ENCODE results near the gene ABHD18. TPM values are rescaled to one million over a fixed set of nuclear protein-coding genes. Genes with fewer than 3 reads are reported as not detected.
A peak's percentile ranks its signal among the peaks of the same experiment; 100 is the strongest.
"Not testable (repeated sequence)": the region's sequence is repeated elsewhere in the genome, so short reads cannot be mapped to it uniquely, and the experiment has no call there.

Gene ABHD18
- total RNA-seq, 5 donors from 2014 or later (not counting 1 experiment from before 2014, with no cell fraction given): 16.3 to 25.8 (median 21.7) TPM

GRCh38 chr4:127964426-127965061, 662 bp upstream of the ABHD18 start:
- not testable (repeated sequence) for H3K9me3 Mint-ChIP-seq; H3K36me3 Mint-ChIP-seq; H3K36me3 ChIP-seq (ENCODE audit: control insufficient read depth in 2 of 2, extremely low read depth in 1 of 2, insufficient read depth in 1 of 2, low read length in 1 of 2); H3K27me3 Mint-ChIP-seq; H3K9me3 ChIP-seq; H3K27me3 ChIP-seq (replicated peaks in 1 of 2; ENCODE audit: control insufficient read depth in 2 of 2, extremely low read depth in 1 of 2, insufficient read depth in 2 of 2, low read length in 1 of 2)
- WGBS (ENCODE audit: insufficient coverage): 0% methylated on average over 40 of the region's 41 CpGs
- peak overlapping the region; percentile 95 to 97 (median 96) for H3K4me3 Mint-ChIP-seq
- Histone ChIP-seq H3K4me1 (ENCODE audit: control insufficient read depth in 1 of 2, extremely low read depth in 1 of 2, insufficient read depth in 2 of 2, low read length in 2 of 2) (peaks cover 6 to 20% of the 10 kb centered on the region in 2 experiments), H3K27ac (ENCODE audit: low read length) (peak overlapping the region; percentile 85), H3K4me3 (ENCODE audit: control insufficient read depth in 1 of 2, extremely low read depth in 1 of 2, low read length in 1 of 2) (peak overlapping the region; percentile 88 to 100)
- POLR2A ChIA-PET: interaction anchor here (1.1 to 2.3 kb wide), 2 partner anchors 96 to 1128 kb away, joined by 5 to 9 read pairs; partner anchors contain the start of genes LARP1B (in 1 of the 2) and SCLT1 (in 1 of the 2)
- H3K4me1 Mint-ChIP-seq: peaks cover 52 to 55% (median 52%) of the 10 kb centered on the region in 3 donors
- ATAC-seq (replicated peaks in 1 of 4) (peak; percentile 10 to 25 (median 16)), DNase-seq (peak in 4 of 35 experiments; percentile 0 to 13 (median 6))
- H3K27ac Mint-ChIP-seq: peak overlapping the region; percentile 95 to 98
- CTCF ChIA-PET: interaction anchor here in 1 of 2 donors (1.3 kb wide), 1 partner anchor 83 kb away, joined by 4 read pairs; the partner anchor contains the start of gene PLK4

DNA sequence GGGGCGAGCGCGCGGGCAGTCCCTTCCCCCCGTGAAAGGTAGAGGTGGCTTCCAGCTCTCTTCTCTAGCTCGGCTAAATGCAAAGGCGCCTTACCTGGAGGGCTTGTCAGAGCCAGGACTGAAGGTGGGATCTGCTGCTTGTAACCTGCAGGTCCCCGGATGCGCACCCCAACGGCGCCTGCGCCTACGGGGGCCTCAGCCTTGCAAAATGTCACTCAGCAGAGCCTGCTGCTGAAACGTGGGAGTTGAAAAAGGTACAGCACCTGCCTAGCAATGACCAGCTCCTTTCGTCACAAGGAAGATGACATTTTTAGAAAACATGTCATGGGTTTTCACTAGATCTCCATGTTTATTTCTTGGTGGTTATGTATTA, 583 bp downstream of the ABHD18 start:
- POLR2A ChIA-PET: interaction anchor here (0.6 to 2.3 kb wide), 8 partner anchors 12 to 1127 kb away, joined by 3 to 9 read pairs (median 4); partner anchors contain the start of genes LARP1B (in 1 of the 2), PLK4 (in 1 of the 2) and SCLT1 (in 1 of the 2)
- ATAC-seq (replicated peaks in 1 of 4) (peak; percentile 34 to 55 (median 40)), DNase-seq (peak; percentile 42 to 87 (median 76))
- H3K36me3 ChIP-seq (ENCODE audit: control insufficient read depth in 2 of 2, extremely low read depth in 1 of 2, insufficient read depth in 1 of 2, low read length in 1 of 2): peaks cover 0 to 6% of the 10 kb centered on the region in 2 donors
- Mint-ChIP-seq H3K27ac (peak overlapping the region; percentile 95 to 98), H3K27me3 (no peaks in the 10 kb centered on the region), H3K9me3 (no peaks in the 10 kb centered on the region), H3K36me3 (peaks cover 6% of the 10 kb centered on the region), H3K4me3 (peak overlapping the region; percentile 95 to 97 (median 96)), H3K4me1 (peaks cover 49 to 53% (median 52%) of the 10 kb centered on the region in 3 donors)
- CTCF ChIA-PET: interaction anchor here in 1 of 2 donors (0.6 to 1.4 kb wide), 5 partner anchors 8 to 88 kb away, joined by 3 to 4 read pairs (median 4); partner anchors contain the start of gene PLK4
- peak overlapping the region; percentile 85 for H3K27ac ChIP-seq (ENCODE audit: low read length)
- H3K4me3 ChIP-seq (ENCODE audit: control insufficient read depth in 1 of 2, extremely low read depth in 1 of 2, low read length in 1 of 2): peak overlapping the region; percentile 88 to 100
- no peaks in the 10 kb centered on the region for H3K9me3 ChIP-seq
- peaks cover 6 to 20% of the 10 kb centered on the region in 2 experiments for H3K4me1 ChIP-seq (ENCODE audit: control insufficient read depth in 1 of 2, extremely low read depth in 1 of 2, insufficient read depth in 2 of 2, low read length in 2 of 2)
- 0% methylated on average over 13 of the region's 15 CpGs for WGBS (ENCODE audit: insufficient coverage)
- H3K27me3 ChIP-seq (replicated peaks in 1 of 2; ENCODE audit: control insufficient read depth in 2 of 2, extremely low read depth in 1 of 2, insufficient read depth in 2 of 2, low read length in 1 of 2): no peaks in the 10 kb centered on the region

- peaks cover 45 to 54% (median 46%) of the 10 kb centered on the region in 3 donors for H3K4me1 Mint-ChIP-seq
- H3K9me3 ChIP-seq: no peaks in the 10 kb centered on the region
- H3K27ac ChIP-seq (ENCODE audit: low read length): no peak overlapping the region
- H3K27me3 Mint-ChIP-seq: no peaks in the 10 kb centered on the region
- H3K9me3 Mint-ChIP-seq: no peaks in the 10 kb centered on the region
- peak overlapping the region in 2 of 3 donors; percentile 15 to 41 for H3K4me3 Mint-ChIP-seq
- peaks cover 0 to 6% of the 10 kb centered on the region in 2 donors for H3K36me3 ChIP-seq (ENCODE audit: control insufficient read depth in 2 of 2, extremely low read depth in 1 of 2, insufficient read depth in 1 of 2, low read length in 1 of 2)
- no peak for DNase-seq
- ATAC-seq (replicated peaks in 1 of 4): no peak
- ChIA-PET POLR2A (interaction anchor here (0.6 to 0.7 kb wide), 4 partner anchors 48 to 1076 kb away, joined by 3 to 5 read pairs (median 4); no protein-coding TSS in a partner anchor), CTCF (interaction anchor here (0.6 kb wide), 2 partner anchors 14 to 77 kb away, joined by 3 to 5 read pairs; no protein-coding TSS in a partner anchor)
- H3K36me3 Mint-ChIP-seq: peaks cover 6% of the 10 kb centered on the region
- no CpG with 5 or more reads among the region's 1 CpG for WGBS (ENCODE audit: insufficient coverage)
- no peaks in the 10 kb centered on the region for H3K27me3 ChIP-seq (replicated peaks in 1 of 2; ENCODE audit: control insufficient read depth in 2 of 2, extremely low read depth in 1 of 2, insufficient read depth in 2 of 2, low read length in 1 of 2)
- H3K4me1 ChIP-seq (ENCODE audit: control insufficient read depth in 1 of 2, extremely low read depth in 1 of 2, insufficient read depth in 2 of 2, low read length in 2 of 2): peaks cover 6 to 20% of the 10 kb centered on the region in 2 experiments
- H3K4me3 ChIP-seq (ENCODE audit: control insufficient read depth in 1 of 2, extremely low read depth in 1 of 2, low read length in 1 of 2): no peak overlapping the region
- no peak overlapping the region for H3K27ac Mint-ChIP-seq
These were observed 2.1 kb downstream of the ABHD18 start for GRCh38 chr4:127967141-127967775.

DNA sequence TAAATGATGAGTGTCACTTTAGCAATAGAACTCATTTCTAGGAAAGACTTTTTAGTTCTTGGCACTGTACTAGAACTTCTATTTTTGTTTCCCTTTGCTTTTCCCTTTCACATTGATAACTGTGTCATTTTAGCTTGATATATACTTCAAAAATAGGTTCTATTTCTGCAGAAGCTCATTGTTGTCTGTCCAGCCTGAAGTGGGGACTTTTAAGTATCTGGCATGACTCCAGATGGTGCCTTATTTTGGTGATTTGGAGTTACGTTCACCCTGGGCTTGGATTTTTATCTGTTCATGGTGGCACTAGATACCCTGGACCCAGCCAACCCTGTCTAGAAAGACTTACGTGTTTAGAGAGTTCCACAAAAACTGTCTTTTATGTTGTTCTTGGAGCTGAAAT, 3.4 kb downstream of the ABHD18 start:
- Mint-ChIP-seq H3K9me3 (no peaks in the 10 kb centered on the region), H3K4me1 (peaks cover 36 to 41% (median 37%) of the 10 kb centered on the region in 3 donors), H3K4me3 (no peak overlapping the region), H3K36me3 (peaks cover 4% of the 10 kb centered on the region), H3K27ac (no peak overlapping the region), H3K27me3 (no peaks in the 10 kb centered on the region)
- 80% methylated on average over 1 of the region's 2 CpGs for WGBS (ENCODE audit: insufficient coverage)
- Histone ChIP-seq H3K4me1 (ENCODE audit: control insufficient read depth in 1 of 2, extremely low read depth in 1 of 2, insufficient read depth in 2 of 2, low read length in 2 of 2) (peaks cover 6 to 15% of the 10 kb centered on the region in 2 experiments), H3K27me3 (replicated peaks in 1 of 2; ENCODE audit: control insufficient read depth in 2 of 2, extremely low read depth in 1 of 2, insufficient read depth in 2 of 2, low read length in 1 of 2) (no peaks in the 10 kb centered on the region), H3K36me3 (ENCODE audit: control insufficient read depth in 2 of 2, extremely low read depth in 1 of 2, insufficient read depth in 1 of 2, low read length in 1 of 2) (peaks cover 0 to 3% of the 10 kb centered on the region in 2 donors), H3K4me3 (ENCODE audit: control insufficient read depth in 1 of 2, extremely low read depth in 1 of 2, low read length in 1 of 2) (no peak overlapping the region), H3K27ac (ENCODE audit: low read length) (no peak overlapping the region), H3K9me3 (no peaks in the 10 kb centered on the region)
- ATAC-seq (replicated peaks in 1 of 4) (no peak), DNase-seq (no peak)
- ChIA-PET CTCF (no interaction called here), POLR2A (interaction anchor here in 1 of 2 donors (0.6 kb wide), 1 partner anchor 9 kb away, joined by 3 read pairs; no protein-coding TSS in a partner anchor)

DNA sequence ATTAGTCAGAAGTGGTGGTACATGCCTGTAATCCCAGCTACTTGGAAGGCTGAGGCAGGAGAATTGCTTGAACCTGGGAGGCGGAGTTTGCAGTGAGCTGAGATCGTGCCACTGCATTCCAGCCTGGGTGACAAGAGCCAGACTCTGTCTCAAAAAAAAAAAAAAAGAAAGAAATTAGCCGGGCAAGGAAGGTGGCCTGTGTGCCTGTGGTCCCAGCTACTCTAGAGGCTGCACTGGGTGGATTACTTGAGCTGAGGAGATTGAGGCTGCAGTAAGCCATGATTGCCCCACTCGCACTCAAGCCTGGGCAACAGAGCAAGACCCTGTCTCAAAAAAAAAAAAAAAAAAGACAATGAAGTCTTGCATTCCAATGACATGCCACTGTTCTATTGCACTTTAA, 5.7 kb downstream of the ABHD18 start:
- WGBS (ENCODE audit: insufficient coverage): no CpG with 5 or more reads among the region's 4 CpGs

GRCh38 chr4:127975121-127975770, 10.0 kb downstream of the ABHD18 start:
- no CpG with 5 or more reads among the region's 2 CpGs for WGBS (ENCODE audit: insufficient coverage)
- Histone ChIP-seq H3K9me3 (no peaks in the 10 kb centered on the region), H3K36me3 (ENCODE audit: control insufficient read depth in 2 of 2, extremely low read depth in 1 of 2, insufficient read depth in 1 of 2, low read length in 1 of 2) (peaks cover 0 to 11% of the 10 kb centered on the region in 2 donors), H3K4me3 (ENCODE audit: control insufficient read depth in 1 of 2, extremely low read depth in 1 of 2, low read length in 1 of 2) (no peak overlapping the region), H3K27me3 (replicated peaks in 1 of 2; ENCODE audit: control insufficient read depth in 2 of 2, extremely low read depth in 1 of 2, insufficient read depth in 2 of 2, low read length in 1 of 2) (no peaks in the 10 kb centered on the region), H3K4me1 (ENCODE audit: control insufficient read depth in 1 of 2, extremely low read depth in 1 of 2, insufficient read depth in 2 of 2, low read length in 2 of 2) (no peaks in the 10 kb centered on the region), H3K27ac (ENCODE audit: low read length) (no peak overlapping the region)
- CTCF ChIA-PET: no interaction called here
- H3K27me3 Mint-ChIP-seq: no peaks in the 10 kb centered on the region
- no peak for ATAC-seq (replicated peaks in 1 of 4)
- H3K27ac Mint-ChIP-seq: no peak overlapping the region
- no peaks in the 10 kb centered on the region for H3K9me3 Mint-ChIP-seq
- POLR2A ChIA-PET: no interaction called here
- H3K36me3 Mint-ChIP-seq: peaks cover 15% of the 10 kb centered on the region
- peaks cover 12 to 17% (median 13%) of the 10 kb centered on the region in 3 donors for H3K4me1 Mint-ChIP-seq
- DNase-seq: no peak
- H3K4me3 Mint-ChIP-seq: no peak overlapping the region

More for the DNA sequence above, 5.7 kb downstream of the ABHD18 start:
- ATAC-seq (replicated peaks in 1 of 4); H3K9me3 Mint-ChIP-seq; H3K4me3 Mint-ChIP-seq; H3K27ac Mint-ChIP-seq; DNase-seq; H3K27me3 Mint-ChIP-seq; H3K27me3 ChIP-seq (replicated peaks in 1 of 2; ENCODE audit: control insufficient read depth in 2 of 2, extremely low read depth in 1 of 2, insufficient read depth in 2 of 2, low read length in 1 of 2); H3K4me1 ChIP-seq (ENCODE audit: control insufficient read depth in 1 of 2, extremely low read depth in 1 of 2, insufficient read depth in 2 of 2, low read length in 2 of 2); H3K27ac ChIP-seq (ENCODE audit: low read length); POLR2A ChIA-PET; CTCF ChIA-PET; H3K9me3 ChIP-seq; H3K4me3 ChIP-seq (ENCODE audit: control insufficient read depth in 1 of 2, extremely low read depth in 1 of 2, low read length in 1 of 2): not testable (repeated sequence)
- Mint-ChIP-seq H3K4me1 (peaks cover 33 to 37% (median 36%) of the 10 kb centered on the region in 3 donors), H3K36me3 (peaks cover 15% of the 10 kb centered on the region)
- H3K36me3 ChIP-seq (ENCODE audit: control insufficient read depth in 2 of 2, extremely low read depth in 1 of 2, insufficient read depth in 1 of 2, low read length in 1 of 2): peaks cover 0 to 11% of the 10 kb centered on the region in 2 donors

Measured in T-cell (primary cell).